Activated CD8-positive, alpha-beta memory T cell treated with anti-CD3 and anti-CD28 coated beads, Interleukin-2, amount 50 U/mL, for 1 hour (primary cell): ENCODE measurements around the gene CLIC1.

Experiments
- DNase-seq: peaks from one replicate; pipeline ENCODE4 v3.0.0-alpha.2; 2020; ENCODE audit errors: extremely low read depth

The CLIC1 gene

GRCh38 chr6:31737991-31738979 is 2.0 kb upstream of the CLIC1 start:
- no peak for DNase-seq

- no peak for DNase-seq
Measured at GRCh38 chr6:31737315-31737990, 1.1 kb upstream of the CLIC1 start.

- DNase-seq, result no peak
Measured at GRCh38 chr6:31736768-31737314, 511 bp upstream of the CLIC1 start.

- no peak for DNase-seq
Measured at GRCh38 chr6:31734821-31735406, 1.4 kb downstream of the CLIC1 start.

GRCh38 chr6:31734247-31734820 is 2.0 kb downstream of the CLIC1 start:
- no peak for DNase-seq

GRCh38 chr6:31733734-31734133 is 2.6 kb downstream of the CLIC1 start:
- no peak for DNase-seq

- no peak for DNase-seq
Measured at GRCh38 chr6:31732029-31732428, 4.3 kb downstream of the CLIC1 start.

- no peak for DNase-seq
Measured at GRCh38 chr6:31730631-31731086, 5.7 kb downstream of the CLIC1 start.

GRCh38 chr6:31729979-31730630 is 6.2 kb downstream of the CLIC1 start:
- no peak for DNase-seq

- peak; percentile 60 for DNase-seq
Measured at GRCh38 chr6:31729515-31729978, 6.8 kb downstream of the CLIC1 start.

- DNase-seq, result no peak
Measured at GRCh38 chr6:31728767-31729514, 7.4 kb downstream of the CLIC1 start, which contains the start of gene DDAH2. TSS of gene DDAH2 (minus strand) at chr6:31729299. CDS start at chr6:31729161, 138 bp downstream.

- DNase-seq, result no peak
Measured at GRCh38 chr6:31727717-31728671, 8.3 kb downstream of the CLIC1 start.

- no peak for DNase-seq
Measured at GRCh38 chr6:31727034-31727716, 9.2 kb downstream of the CLIC1 start.

- no peak for DNase-seq
Measured at GRCh38 chr6:31725502-31726350, 10.6 kb downstream of the CLIC1 start.

- DNase-seq, result no peak
Measured at GRCh38 chr6:31723980-31724691, 12.2 kb downstream of the CLIC1 start.

- DNase-seq, result no peak
Measured at GRCh38 chr6:31723245-31723979, 12.9 kb downstream of the CLIC1 start, which contains the start of gene MPIG6B. TSS of gene MPIG6B (plus strand) at chr6:31723373. CDS start at chr6:31723384, 11 bp downstream.
